GM18520 (cell line): ENCODE measurements around the gene TMA7B.

Source experiments
- ATAC-seq: cut with Tn5 transposase; IDR thresholded peaks from one replicate; pipeline ENCODE4 v1.9.1; 2021; ENCODE audit not compliant: unreplicated experiment

TMA7B gene

DNA sequence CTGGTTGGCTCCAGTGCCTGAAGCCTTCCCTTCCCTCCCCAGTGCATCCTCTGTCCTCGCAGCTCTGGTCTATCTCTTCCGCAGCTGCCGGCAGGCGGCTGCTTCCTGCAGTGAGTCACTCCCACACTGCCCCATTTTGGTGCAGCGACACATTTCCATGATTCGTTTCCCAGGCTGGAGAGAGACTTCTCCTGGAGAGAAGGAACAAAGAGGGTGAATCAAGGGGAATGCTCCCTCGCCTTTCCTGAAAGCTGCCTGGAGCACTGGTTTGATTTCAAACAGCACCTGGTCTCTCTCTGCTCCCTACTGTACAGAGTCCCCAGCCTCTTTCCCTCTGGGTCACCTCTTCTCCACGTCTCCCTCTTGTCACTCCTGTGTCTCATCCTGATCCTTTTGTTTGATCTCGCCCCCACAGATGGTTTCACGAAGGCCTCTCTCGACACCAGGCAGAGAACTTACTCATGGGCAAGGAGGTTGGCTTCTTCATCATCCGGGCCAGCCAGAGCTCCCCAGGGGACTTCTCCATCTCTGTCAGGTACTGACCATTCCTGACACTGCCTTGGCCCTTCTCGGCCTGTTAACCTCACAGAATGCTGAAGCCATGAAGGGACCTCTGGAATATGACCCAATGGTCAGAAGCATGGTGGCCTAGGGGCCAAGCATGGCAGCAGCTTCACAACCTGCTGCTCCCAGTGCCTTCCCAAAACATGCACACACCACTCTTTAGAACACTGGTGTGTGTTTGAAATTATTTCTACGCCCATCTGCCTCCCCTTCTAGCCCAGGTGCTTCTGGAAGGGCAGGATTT lies at the start of gene TMA7B:
TMA7B (plus strand) TSS at position 758 of the 808 bp plus-strand sequence. CDS start 3,978 bp downstream, outside the sequence.
- ATAC-seq: no peak

DNA sequence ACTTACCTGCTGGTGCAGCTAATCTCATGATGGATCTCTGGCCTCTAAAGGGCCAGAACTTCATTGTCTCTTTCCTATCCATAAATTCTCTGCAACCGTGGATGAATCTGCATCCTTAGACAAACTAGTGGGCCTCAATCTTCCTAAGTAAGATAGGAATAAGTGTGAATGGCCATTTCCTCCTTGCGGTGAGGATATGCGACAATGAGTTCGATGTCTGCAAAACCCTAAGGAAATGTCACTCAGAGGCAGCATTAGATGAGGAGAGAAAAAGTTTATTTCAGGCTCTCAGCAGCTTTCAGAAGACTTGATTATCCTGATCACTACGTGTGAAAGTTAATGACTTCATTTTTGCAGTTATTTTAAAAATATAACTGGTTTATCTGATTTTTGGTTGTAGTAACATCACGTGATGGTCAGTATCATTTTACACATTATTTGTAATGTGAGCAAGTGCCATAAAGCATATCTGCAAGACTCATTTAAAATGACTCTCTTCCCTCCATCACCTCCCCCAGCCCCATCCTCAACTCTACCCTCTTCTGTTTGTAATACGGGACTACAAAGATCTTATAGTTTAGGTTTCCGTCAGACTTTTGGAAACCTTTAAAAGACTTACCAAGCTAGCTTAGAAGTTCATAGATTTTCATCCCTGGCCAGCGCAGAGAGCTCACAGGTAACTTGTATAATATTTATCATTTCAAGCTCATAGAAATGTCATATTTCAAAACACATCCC lies 49.2 kb upstream of the TMA7B start:
- no peak for ATAC-seq

DNA sequence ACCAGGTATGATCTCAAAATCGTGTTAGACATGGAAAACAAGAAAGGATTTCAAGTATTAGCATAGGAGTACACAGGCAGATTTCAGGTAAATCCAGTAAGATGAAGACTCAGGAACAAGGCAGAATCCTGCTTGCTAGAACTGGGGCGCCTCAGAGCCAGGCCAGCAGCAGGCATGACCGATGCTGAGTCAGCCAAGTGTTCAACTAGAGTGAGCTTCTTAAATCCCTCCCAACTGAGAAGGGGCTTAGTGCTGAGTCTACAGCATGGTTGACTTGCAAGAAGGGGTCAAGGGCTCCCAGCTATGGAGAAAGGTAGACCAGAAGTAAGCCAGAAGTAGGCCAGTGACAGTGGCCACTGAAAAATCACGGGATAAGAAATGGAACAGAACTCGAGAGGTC lies 46.9 kb upstream of the TMA7B start:
- no peak for ATAC-seq

DNA sequence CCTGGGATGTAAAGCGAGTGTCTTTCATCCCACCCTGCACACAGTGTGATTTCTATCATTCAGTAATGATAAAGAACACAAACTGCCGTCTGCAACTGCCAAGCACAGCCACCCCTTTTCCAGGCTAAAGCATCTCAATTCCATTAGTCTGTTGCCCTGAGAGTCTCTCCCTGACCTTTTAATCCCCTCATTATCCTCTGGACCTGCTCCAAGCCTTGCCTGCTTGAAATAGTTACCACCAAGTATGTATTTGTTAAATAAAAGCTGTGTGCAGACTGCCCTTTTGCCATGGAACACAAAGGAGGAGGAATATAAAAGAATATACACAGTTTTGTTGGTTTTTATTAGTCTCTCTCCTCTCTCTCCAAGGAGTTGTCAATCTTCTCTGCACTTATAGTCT lies 46.3 kb upstream of the TMA7B start:
- no peak for ATAC-seq

DNA sequence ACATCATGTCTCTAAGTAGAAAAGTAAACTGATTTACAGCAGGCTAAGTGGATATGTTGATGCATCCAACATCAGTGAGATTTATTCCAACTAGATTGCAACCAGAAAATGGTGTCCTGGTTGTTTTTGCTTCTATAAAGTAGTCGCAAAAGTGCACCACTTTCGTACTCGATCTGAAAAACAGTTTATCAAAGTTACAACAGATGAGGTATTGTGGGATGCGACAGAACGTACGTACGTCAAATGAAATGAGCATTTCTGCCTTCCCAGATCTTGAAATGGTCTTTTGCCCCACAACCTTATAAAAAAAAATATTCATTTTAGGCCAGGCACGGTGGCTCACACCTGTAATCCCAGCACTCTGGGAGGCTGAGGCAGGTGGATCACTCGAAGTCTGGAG lies 45.6 kb upstream of the TMA7B start:
- ATAC-seq: no peak

DNA sequence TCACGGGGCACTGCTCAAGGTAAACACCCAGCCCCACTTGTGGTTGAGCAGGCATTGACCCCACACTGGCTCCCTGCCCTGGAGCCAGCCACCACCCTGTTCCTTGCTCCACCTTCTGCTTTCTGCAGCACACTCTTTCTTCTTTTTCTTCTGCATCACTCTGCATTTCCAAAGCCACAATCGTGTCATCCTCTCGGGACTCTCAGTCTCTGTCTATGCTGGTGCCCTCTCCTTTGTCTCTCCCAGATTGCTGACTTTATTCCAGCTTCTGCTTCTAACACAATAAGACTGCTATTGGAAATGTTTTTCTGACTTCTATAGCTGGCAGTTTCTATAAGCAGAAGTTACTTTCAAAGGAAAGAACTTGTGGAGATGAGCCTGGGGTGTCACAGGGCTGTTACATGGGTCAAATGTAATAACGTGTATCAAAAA lies 44.9 kb upstream of the TMA7B start:
- no peak for ATAC-seq

DNA sequence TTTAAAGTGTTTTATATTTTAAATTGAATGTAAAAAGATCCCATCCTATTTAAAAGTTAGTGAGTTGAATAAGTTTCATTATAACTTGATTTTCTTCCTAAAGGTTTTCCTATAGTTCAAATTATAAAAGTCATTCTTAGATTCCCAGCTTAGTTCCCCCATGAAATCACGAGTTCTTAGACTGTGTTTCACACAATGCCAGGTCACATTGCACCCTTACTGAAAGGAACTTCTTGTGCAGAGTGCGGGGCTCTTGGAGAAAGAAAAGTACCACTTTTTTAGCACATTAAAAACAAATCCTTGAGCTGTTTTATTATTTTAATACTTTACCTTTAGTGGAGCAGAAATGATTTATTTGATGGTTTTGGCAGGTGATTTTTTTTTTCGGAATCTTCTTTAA lies 43.7 kb upstream of the TMA7B start:
- no peak for ATAC-seq

DNA sequence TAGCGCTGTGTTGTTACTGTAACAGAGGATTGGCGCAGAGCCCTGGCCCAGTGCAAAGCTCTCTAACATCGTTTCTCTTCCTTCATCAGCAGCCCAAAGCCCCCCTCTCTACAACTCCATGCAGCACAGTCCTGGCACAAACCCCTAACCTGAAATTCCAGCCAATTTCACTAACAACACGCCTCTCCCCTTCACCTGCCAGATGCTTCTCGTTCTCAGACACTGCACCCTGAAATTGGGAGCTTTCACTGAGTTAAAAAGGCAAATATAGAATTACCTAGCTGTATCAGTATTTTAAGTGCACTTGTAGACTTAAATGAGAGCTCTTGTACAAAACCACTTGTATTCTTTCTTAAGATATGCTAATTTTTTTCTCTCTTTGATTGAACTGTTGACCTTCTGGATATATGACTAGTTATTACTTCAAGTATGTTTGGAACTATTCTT lies 43.0 kb upstream of the TMA7B start:
- no peak for ATAC-seq

DNA sequence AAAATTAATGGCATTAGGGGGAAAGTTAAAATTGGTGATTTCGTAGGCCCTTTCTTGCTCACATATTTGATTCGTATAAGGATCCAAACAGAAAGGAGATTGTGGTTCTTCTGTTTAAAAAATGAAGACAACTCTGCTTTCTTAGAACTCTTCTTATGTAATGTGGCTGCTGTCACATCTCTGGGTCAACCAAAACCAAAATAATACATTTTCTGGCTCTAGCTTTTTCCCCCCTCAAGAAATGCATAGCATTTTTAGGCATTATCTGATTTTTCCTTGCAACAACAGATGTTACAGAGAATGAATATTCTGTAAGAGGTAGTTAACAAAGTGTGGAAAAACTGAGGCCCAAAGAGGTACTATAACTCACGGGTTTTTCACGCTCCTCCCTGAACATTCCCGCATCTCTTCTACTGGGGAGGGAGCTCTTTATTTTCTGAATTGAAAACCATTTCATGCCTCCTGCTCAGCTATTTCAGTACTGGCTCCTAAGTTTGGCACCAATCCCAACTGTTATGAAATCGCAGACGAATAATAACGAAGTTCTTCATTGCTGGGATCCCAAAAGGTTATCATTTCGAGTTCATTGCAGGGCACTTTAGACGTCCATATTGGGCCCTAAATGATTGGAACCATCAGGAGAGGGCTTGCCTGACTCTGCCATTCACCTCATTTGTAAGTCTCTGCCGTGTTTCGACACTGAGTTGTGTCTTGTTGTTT lies 42.3 kb upstream of the TMA7B start:
- ATAC-seq: no peak

DNA sequence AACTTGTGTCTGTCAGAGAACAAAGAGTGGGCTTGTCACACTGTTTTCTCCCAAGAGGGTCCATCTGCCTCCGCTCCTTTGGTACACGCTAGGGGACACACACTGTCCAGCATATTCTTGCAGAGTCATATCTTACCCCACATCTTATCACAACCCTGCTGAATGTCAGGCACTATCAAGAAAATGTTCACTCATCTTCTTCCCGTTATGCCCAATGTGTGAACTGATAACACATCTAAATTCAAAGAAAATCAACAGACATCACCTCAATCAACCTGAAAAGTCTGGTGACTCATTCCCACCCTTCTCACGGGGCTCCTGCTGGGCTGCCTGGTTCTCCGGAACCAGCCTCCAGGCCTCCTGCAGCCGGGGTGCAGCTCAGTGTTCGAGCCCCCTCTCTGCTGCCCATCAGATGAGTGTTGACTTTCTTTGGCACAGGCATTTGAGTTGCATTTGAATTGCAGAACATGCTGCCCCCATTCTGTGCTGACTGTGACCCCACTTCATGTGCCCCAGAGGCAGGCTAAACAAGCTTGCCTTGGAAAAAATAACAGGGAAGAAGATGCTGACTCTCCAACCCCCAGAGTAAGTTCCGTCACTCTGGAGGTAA lies 40.0 kb upstream of the TMA7B start:
- no peak for ATAC-seq

DNA sequence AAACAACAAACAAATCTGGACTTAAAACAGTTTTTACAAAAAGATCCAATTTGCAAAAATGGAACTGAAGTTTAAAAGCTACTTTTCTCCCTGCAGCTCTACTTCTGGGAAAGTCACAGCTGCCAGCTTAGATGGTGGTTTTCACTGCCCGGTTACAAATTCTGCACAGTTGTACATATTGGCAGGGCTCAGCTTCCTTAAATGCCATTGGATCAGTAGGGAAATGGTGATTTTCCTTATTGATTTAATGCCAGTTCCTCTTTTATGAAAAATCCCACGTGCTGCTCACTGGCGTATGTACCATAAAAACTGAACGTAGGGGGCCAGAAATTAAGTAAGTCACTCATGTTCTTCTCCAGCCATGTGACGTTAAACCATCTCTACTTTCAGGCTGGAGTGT lies 36.5 kb upstream of the TMA7B start:
- ATAC-seq: no peak

DNA sequence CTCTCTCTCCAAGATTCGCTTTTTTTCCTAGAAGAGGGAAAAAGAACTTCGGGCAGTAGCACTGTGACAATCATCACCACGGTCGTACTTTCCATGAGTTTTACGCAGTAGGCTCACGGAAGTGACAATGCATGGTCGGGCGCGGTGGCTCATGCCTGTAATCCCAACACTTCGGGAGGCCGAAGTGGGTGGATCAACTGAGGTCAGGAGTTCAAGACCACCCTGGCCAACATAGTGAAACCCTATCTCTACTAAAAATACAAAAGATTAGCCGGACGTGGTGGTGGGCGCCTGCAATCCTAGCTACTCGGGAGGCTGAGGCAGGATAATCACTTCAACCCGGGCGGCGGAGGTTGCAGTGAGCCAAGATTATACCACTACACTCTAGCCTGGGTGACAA lies 35.9 kb upstream of the TMA7B start:
- no peak for ATAC-seq

DNA sequence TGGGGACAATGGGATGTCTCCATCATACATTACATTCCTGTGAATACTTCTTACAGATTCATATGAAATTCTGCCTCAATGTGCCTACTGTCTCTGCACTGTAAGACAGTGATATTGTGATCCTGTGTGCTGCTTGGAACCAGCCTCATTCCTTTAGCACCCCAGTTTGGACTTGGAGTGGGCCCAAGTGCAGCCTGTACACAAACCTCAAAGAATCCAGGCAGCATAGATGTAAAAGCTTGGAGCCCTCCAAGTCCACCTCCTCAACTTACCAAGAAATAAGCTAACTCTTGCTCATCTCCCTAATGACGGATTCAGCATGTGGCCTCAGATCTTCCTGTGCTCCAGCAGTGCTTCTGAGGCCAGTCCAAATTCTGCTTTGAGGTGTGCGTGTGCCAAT lies 34.9 kb upstream of the TMA7B start:
- no peak for ATAC-seq

DNA sequence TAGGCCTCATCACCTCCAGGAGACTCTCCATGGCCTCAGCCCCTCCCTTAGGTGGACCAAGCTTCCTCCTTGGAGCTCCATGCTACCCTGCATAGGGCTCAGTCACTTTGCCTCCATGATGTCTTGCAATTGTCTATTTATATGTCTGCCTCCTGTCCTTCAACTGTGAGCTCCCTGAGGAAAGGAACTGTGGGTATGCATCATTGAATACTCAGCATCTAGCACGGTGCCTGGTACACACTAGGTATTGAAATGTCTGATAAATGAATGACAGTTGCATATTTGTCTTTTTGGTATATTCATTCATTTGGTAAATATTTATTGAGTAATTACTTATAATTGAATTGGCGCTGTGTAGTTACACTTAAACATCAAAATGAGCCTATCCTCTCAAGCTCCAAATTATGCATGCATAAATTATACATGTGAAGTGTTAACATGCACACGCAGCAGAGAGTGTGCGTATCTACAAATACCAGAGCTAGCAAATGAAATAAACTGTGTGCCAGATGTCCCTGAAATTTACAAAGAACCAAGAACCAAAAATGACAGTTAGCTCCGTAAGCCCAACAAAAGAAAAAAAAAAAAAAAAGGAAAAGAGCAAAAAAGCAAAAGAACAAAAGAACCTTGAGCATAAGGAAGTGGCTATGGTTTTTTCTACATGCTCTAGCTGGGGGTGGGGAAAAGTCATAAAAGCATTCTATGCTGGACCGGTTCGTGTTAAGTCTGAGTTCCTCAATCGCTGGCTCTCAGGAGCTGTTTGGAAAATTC lies 34.1 kb upstream of the TMA7B start:
- no peak for ATAC-seq

DNA sequence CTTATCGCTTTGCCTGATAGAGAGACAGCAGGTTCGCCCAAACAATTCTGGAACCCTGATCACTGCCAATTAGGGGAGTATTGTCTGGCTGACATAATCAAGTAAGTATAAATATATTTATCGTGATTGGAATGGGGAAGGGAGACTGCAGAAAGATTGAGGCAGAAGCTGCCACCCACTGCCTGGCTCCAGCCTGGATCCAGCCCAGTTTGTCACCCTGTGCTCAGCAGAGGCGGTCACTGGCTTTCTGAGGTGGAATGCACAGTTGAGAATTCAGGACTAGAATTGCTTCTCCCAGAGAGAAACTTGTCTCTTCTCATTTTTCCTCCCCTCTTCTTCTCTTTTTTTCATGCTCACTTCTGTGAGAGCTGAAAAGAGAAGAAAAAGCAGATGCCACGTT lies 33.4 kb upstream of the TMA7B start:
- ATAC-seq: no peak

DNA sequence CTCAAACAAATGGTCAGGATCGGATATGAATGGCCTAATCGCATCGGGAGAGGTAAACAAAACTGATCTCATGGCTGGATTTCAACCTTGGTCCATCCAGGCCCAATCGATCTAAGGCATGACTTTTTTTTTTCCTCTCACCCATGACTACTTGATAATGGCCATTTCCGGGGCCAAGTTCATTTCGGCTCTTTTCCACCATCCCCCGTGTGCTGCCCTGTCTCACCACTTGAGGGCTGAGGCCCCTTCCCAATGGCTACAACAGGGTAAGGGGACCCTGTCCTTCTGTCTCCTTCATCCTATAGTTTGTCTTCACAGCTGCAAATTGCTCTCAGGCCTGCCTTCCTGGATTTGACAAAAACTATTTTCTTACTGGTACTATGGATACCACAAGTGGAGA lies 32.7 kb upstream of the TMA7B start:
- ATAC-seq: no peak

DNA sequence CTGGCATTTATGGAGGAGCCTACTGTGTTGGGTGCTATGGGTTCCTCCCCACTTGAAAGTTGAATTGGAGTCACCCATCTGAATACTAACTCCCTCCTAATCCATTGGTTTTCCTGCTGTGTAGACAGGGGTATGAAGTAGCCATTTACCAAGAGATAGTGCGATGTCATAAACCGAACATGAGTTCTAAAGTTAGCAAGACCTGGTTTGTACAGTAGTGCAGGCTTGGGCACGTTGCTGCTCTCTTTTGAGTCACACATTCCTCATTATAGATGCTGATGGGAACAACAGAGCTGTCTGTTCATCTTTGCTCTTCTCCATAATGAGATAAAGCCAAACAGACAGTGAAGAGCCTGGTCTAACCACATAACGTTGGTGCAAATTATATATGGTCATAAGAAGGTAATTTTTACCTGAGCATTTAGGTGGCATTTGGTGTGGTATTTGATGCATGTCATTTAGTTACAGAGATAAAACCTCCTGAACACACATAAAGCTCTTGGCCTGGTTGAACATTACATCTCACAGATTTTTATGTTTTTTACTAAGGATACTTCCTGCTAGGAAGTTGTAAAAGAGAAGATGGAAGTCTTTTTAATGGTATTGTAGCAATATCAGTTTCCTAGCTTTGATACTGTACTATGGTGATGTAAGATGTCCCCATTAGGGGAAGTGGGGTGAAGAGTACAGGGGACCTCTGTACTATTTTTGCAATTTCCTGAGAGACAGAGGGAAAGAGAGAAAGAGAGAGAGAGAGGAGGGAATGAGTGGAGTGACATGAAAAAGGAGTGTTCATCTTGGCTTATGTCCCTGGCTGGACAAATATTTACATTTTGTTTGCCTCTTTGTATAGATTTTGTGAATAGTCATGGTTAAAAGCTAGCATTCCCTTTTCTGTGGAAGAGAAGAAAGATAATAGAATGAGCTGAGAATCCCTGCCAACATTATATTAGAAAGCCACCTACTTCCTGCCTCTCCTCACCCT lies 31.4 kb upstream of the TMA7B start:
- ATAC-seq: no peak

DNA sequence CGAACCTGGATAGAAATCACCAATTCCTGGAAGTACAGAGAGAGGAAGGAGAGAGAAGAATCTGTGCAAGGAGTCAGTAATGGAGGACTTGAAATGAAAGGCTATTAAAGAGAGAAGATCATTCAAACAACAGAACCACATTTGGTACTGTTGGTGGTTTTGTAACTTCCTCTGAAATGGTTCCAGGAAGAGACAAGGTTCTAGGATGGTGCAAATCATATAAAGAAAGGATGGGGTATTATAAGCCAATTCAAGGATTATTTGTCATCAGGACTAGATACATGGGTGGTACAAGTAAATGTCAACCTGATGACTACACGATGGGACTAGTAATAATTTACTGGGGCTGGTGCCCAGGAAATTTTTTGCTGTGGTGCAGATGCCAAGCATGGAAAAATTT lies 28.9 kb upstream of the TMA7B start:
- ATAC-seq: no peak

DNA sequence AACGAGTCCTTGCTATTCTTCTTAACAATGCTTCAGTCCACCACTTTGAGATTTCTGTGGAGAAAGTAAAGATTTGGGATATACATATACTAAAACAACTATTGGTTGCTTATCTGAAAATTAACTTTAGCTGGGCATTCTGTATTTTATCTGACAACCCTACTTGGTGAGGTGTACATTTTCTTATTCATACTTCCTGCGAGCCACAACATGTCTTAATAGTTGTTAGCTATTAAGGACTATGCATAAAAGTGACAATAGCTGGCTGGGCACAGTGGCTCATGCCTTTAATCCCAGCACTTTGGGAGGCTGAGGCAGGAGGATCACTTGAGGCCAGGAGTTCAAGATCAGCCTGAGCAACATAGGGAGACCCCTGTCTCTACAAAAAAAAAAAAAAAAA lies 28.0 kb upstream of the TMA7B start:
- ATAC-seq: no peak
